PC-3 (cell line): ENCODE results near the gene PIGA. TPM values are rescaled to one million over a fixed set of nuclear protein-coding genes. Genes with fewer than 3 reads are reported as not detected.

Experiments used
- ATAC-seq: fragments of 200-7000 bp; cut with Tn5 transposase; 2 replicates; pipeline ENCODE4 v1.9.1; 2020; ENCODE audit warnings: mild to moderate bottlenecking, moderate library complexity
- BruUV-seq: library from RNA; stranded (reverse); fragments of 400-500 nt; replicated peaks from 2 replicates; lab custom pipeline; 2021; lab: Mats Ljungman, UMichigan
- CTCF ChIA-PET: fragments of 300-600 bp; sonication (Branson Sonifier 250); formaldehyde crosslinking; loops from one replicate; lab custom pipeline; 2022; ENCODE audit warnings: antibody characterized with exemption; lab: Charles Lee
- POLR2A ChIA-PET: fragments of 300-600 bp; sonication (Branson Sonifier 250); formaldehyde crosslinking; loops from one replicate; lab custom pipeline; 2022; ENCODE audit warnings: antibody characterized with exemption; ENCODE audit not compliant: unreplicated experiment; lab: Charles Lee
- DNase-seq: peaks from one replicate; pipeline ENCODE4 v3.0.0-alpha.2; 2015
- H2AFZ ChIP-seq: fragments of 300-600 bp; sonication (generic); 2 replicates; pipeline ENCODE4 v1.6.0; 2016; ENCODE audit warnings: antibody characterized with exemption, low read length
- H3F3A ChIP-seq: fragments of 300-600 bp; sonication (generic); one replicate; pipeline ENCODE4 v1.6.0; 2017; ENCODE audit warnings: antibody characterized with exemption, low read length, control low read depth, mild to moderate bottlenecking; ENCODE audit not compliant: unreplicated experiment
- H3K27ac ChIP-seq: fragments of 300-600 bp; sonication (generic); 2 replicates; pipeline ENCODE4 v1.5.1; 2016; ENCODE audit warnings: mild to moderate bottlenecking, low read length
- H3K27me3 ChIP-seq: fragments of 300-600 bp; sonication (generic); 2 replicates; pipeline ENCODE4 v1.6.1; 2016; ENCODE audit warnings: low read length, mixed read lengths
- H3K36me3 ChIP-seq: fragments of 300-600 bp; sonication (generic); 2 replicates; pipeline ENCODE4 v1.6.1; 2016; ENCODE audit warnings: low read depth, mixed run types, low read length, mixed read lengths
- H3K4me1 ChIP-seq: fragments of 300-600 bp; sonication (generic); 2 replicates; pipeline ENCODE4 v1.5.1; 2016; ENCODE audit warnings: low read length; ENCODE audit not compliant: insufficient read depth
- H3K4me2 ChIP-seq: fragments of 300-600 bp; sonication (generic); 2 replicates; pipeline ENCODE4 v1.6.0; 2016; ENCODE audit warnings: low read length
- H3K4me3 ChIP-seq: fragments of 300-600 bp; sonication (generic); 2 replicates; pipeline ENCODE4 v1.5.1; 2016; ENCODE audit warnings: mild to moderate bottlenecking, low read length, mixed read lengths
- H3K79me2 ChIP-seq: fragments of 300-600 bp; sonication (generic); 2 replicates; pipeline ENCODE4 v1.6.1; 2017; ENCODE audit warnings: low read length, mixed read lengths
- H3K9ac ChIP-seq: fragments of 300-600 bp; sonication (generic); 2 replicates; pipeline ENCODE4 v1.6.0; 2016; ENCODE audit warnings: mild to moderate bottlenecking, low read length
- H3K9me2 ChIP-seq: fragments of 300-600 bp; sonication (generic); replicated peaks from 2 replicates; pipeline ENCODE4 v1.6.1; 2016; ENCODE audit warnings: mixed run types, low read length, mixed read lengths
- H3K9me3 ChIP-seq: fragments of 300-600 bp; sonication (generic); 2 replicates; pipeline ENCODE4 v1.6.1; 2016; ENCODE audit warnings: low read length, mixed read lengths
- H4K20me1 ChIP-seq: fragments of 300-600 bp; sonication (generic); 2 replicates; pipeline ENCODE4 v1.6.1; 2016; ENCODE audit warnings: low read length, mixed read lengths
- EZH2 ChIP-seq: fragments of 300-600 bp; sonication (generic); IDR thresholded peaks from one replicate; pipeline ENCODE4 v1.6.1; 2017; ENCODE audit warnings: antibody characterized with exemption, mild to moderate bottlenecking, low read length; ENCODE audit not compliant: unreplicated experiment
- EZH2phosphoT487 ChIP-seq: fragments of 300-600 bp; sonication (generic); IDR thresholded peaks from 2 replicates; pipeline ENCODE4 v1.6.1; 2018; ENCODE audit warnings: mild to moderate bottlenecking, antibody characterized with exemption, low read length, borderline replicate concordance
- intact Hi-C: fragments of 100-400 bp; cut with micrococcal nuclease; formaldehyde crosslinking; loops from 2 replicates; pipeline ENCODE4 v1.9.0; 2023
- total RNA-seq: library from RNA; depleted of rRNA; stranded (reverse); fragments of >200 nt; gene quantifications from 2 replicates; pipeline ENCODE4 v1.2.3, GENCODE V29; 2014
- TF ChIP-seq, protein P1 (sequence below): fragments of 300-600 bp; sonication (generic); conservative IDR thresholded peaks from 2 replicates; pipeline ENCODE4 v1.5.1; 2017; ENCODE audit warnings: antibody characterized with exemption, low read depth, mild to moderate bottlenecking, low read length

PIGA gene
- total RNA-seq, 1 experiment from 2014 or later, result 17.9 TPM

DNA sequence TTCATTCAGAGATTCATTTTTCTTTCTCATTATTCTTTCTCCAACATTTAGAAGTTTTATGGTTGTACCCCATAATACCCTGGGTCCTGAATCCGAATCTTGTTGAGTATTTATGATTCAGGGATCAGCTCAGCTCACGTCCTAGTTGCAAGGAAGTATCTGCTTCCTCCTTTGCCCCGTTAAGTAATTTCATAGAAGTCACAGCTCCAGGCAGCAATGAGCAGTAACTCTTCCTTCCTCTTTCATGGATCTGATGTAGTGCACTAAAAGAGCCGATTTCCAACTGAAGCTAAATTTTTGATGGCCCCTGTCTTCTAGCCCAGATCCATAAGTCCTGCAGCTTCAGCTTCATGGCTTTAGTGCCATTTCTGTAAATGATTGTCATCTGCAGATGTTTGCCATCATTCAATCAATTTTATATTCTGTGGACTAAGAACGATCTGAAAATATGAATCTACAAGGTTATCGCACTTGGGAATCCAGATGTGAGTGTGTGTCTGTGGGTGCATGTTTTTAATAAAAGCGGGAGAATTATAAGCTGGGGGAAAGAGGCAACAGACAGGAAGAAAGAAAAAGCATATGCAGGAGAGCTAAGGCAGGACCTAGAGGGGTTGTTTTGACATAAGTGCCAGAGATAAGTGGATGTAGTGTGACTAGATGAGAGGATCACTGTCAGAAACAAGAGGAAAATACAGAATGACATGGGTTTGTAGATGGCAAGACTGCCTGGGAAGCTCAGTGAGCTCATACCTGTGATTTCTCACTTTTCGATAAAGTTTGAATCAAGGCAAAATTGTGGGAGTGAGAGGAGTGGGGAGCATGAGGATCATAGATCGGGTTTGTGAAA is 31.4 kb upstream of the PIGA start:
- Histone ChIP-seq H3K9me3 (no peaks in the 10 kb centered on the region), H3K9ac (no peak overlapping the region), H3K79me2 (no peaks in the 10 kb centered on the region), H3K27me3 (no peaks in the 10 kb centered on the region), H3F3A (no peaks in the 10 kb centered on the region), H3K4me1 (no peaks in the 10 kb centered on the region), H3K9me2 (no peaks in the 10 kb centered on the region), H3K4me2 (no peak overlapping the region), H3K27ac (no peak overlapping the region), H4K20me1 (no peaks in the 10 kb centered on the region), H2AFZ (no peak overlapping the region), H3K36me3 (no peaks in the 10 kb centered on the region), H3K4me3 (no peak overlapping the region)
- intact Hi-C loops, result no loop called here
- POLR2A ChIA-PET, result interaction anchor here (0.7 kb wide), 1 partner anchor 18 kb away, joined by 3 read pairs; no protein-coding TSS in a partner anchor
- no peak for ATAC-seq
- no peak for DNase-seq
- no peak for TF ChIP-seq EZH2phosphoT487
- TF ChIP-seq EZH2, result no peak
- TF ChIP-seq, protein P1, sequence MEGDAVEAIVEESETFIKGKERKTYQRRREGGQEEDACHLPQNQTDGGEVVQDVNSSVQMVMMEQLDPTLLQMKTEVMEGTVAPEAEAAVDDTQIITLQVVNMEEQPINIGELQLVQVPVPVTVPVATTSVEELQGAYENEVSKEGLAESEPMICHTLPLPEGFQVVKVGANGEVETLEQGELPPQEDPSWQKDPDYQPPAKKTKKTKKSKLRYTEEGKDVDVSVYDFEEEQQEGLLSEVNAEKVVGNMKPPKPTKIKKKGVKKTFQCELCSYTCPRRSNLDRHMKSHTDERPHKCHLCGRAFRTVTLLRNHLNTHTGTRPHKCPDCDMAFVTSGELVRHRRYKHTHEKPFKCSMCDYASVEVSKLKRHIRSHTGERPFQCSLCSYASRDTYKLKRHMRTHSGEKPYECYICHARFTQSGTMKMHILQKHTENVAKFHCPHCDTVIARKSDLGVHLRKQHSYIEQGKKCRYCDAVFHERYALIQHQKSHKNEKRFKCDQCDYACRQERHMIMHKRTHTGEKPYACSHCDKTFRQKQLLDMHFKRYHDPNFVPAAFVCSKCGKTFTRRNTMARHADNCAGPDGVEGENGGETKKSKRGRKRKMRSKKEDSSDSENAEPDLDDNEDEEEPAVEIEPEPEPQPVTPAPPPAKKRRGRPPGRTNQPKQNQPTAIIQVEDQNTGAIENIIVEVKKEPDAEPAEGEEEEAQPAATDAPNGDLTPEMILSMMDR, result no peak
- CTCF ChIA-PET, result no interaction called here
- BruUV-seq, result no TSS peak

DNA sequence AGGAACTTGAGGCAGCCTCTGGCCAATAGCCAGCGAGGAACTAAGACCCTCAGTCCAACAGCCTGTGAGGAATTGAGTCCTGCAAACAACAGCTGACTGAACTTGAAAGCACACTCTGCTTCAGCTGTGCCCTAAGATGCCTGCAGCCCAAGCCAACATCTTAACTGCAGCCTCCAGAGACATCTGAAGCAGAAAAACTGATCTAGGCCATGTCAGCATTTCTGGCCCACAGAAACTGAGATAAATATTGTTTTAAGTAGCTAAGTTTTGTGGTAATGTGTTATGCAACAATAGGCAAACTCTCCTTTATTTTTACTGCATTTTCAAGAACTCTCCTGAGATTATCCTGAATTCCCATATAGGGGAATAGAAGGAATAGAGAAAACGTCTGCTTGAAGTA is 24.4 kb upstream of the PIGA start:
- CTCF ChIA-PET, result no interaction called here
- intact Hi-C loops, result no loop called here
- Histone ChIP-seq H3K9me3 (no peaks in the 10 kb centered on the region), H3K9ac (no peak overlapping the region), H3K27me3 (no peaks in the 10 kb centered on the region), H3K4me2 (no peak overlapping the region), H3K4me1 (no peaks in the 10 kb centered on the region), H3K9me2 (no peaks in the 10 kb centered on the region), H3K79me2 (no peaks in the 10 kb centered on the region), H2AFZ (no peak overlapping the region), H3K4me3 (no peak overlapping the region), H3K27ac (no peak overlapping the region), H3K36me3 (no peaks in the 10 kb centered on the region), H4K20me1 (no peaks in the 10 kb centered on the region), H3F3A (no peaks in the 10 kb centered on the region)
- POLR2A ChIA-PET, result no interaction called here
- DNase-seq, result no peak
- BruUV-seq, result no TSS peak
- no peak for ATAC-seq
- TF ChIP-seq, protein P1, result no peak
- no peak for TF ChIP-seq EZH2

DNA sequence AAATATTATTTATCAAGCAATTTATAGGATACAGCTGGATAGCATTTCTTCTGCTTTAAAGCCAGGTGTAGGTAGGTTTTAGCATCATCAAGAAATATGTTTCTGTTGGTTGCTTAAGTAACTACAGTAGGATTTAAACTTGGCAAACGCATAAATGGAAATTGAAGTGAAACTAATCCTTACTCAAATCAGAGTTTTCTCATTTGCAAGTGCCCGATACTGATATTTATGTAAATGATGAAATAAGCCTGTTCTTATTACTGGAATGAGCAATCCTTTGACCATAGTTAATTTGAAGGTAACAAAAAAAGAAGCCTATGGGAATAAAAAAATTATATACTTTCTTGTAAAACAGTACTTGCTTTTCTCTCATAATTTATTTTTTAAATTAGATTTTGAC is 23.2 kb upstream of the PIGA start:
- intact Hi-C loops, result no loop called here
- no peaks in the 10 kb centered on the region for H3K27me3 ChIP-seq
- no peaks in the 10 kb centered on the region for H3K79me2 ChIP-seq
- H3K27ac ChIP-seq, result no peak overlapping the region
- H4K20me1 ChIP-seq, result no peaks in the 10 kb centered on the region
- no peak overlapping the region for H3K9ac ChIP-seq
- no peak overlapping the region for H2AFZ ChIP-seq
- H3K36me3 ChIP-seq, result no peaks in the 10 kb centered on the region
- CTCF ChIA-PET, result no interaction called here
- no peak overlapping the region for H3K4me3 ChIP-seq
- POLR2A ChIA-PET, result no interaction called here
- H3F3A ChIP-seq, result no peaks in the 10 kb centered on the region
- ATAC-seq (no peak), DNase-seq (no peak)
- TF ChIP-seq, protein P1, result no peak
- no peak for TF ChIP-seq EZH2
- no peak for TF ChIP-seq EZH2phosphoT487
- no peaks in the 10 kb centered on the region for H3K9me3 ChIP-seq
- no TSS peak for BruUV-seq
- no peaks in the 10 kb centered on the region for H3K4me1 ChIP-seq
- no peak overlapping the region for H3K4me2 ChIP-seq
- H3K9me2 ChIP-seq, result no peaks in the 10 kb centered on the region
